ENCODE data around the gene SLC39A12. TPM values are rescaled to one million over a fixed set of nuclear protein-coding genes. Genes with fewer than 3 reads are reported as not detected.
A peak's percentile ranks its signal among the peaks of the same experiment; 100 is the strongest.

The SLC39A12 gene
- polyA plus RNA-seq, 1 experiment = not detected

GRCh38 chr10:17910125-17910789, 41.5 kb upstream of the SLC39A12 start:
- ChIA-PET CTCF (interaction anchor here (0.6 to 1.3 kb wide), 9 partner anchors 24 to 1257 kb away, joined by 3 to 7 read pairs (median 3); no protein-coding TSS in a partner anchor), POLR2A (no interaction called here)

GRCh38 chr10:17912754-17913153, 39.0 kb upstream of the SLC39A12 start:
- DNase-seq (ENCODE audit: low read depth) = no peak
- TF ChIP-seq, protein P1, sequence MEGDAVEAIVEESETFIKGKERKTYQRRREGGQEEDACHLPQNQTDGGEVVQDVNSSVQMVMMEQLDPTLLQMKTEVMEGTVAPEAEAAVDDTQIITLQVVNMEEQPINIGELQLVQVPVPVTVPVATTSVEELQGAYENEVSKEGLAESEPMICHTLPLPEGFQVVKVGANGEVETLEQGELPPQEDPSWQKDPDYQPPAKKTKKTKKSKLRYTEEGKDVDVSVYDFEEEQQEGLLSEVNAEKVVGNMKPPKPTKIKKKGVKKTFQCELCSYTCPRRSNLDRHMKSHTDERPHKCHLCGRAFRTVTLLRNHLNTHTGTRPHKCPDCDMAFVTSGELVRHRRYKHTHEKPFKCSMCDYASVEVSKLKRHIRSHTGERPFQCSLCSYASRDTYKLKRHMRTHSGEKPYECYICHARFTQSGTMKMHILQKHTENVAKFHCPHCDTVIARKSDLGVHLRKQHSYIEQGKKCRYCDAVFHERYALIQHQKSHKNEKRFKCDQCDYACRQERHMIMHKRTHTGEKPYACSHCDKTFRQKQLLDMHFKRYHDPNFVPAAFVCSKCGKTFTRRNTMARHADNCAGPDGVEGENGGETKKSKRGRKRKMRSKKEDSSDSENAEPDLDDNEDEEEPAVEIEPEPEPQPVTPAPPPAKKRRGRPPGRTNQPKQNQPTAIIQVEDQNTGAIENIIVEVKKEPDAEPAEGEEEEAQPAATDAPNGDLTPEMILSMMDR (IDR thresholded peaks at IDR 0.05; ENCODE audit: insufficient read depth, low read depth, low read length) = no peak
- Histone ChIP-seq H3K36me3 (ENCODE audit: control insufficient read depth, insufficient read depth, low read length) (no peaks in the 10 kb centered on the region), H3K27me3 (ENCODE audit: control insufficient read depth, insufficient read depth, low read length) (no peaks in the 10 kb centered on the region), H3K4me3 (ENCODE audit: low read depth, low read length) (no peak overlapping the region)
- ChIA-PET CTCF (interaction anchor here (0.8 to 1.5 kb wide), 2 partner anchors 192 to 304 kb away, joined by 3 to 4 read pairs; no protein-coding TSS in a partner anchor), POLR2A (no interaction called here)

More at GRCh38 chr10:17910125-17910789, 41.5 kb upstream of the SLC39A12 start:
- no peak overlapping the region for H3K4me3 ChIP-seq (ENCODE audit: low read depth, low read length)
- peak; percentile 6 for DNase-seq (ENCODE audit: low read depth)
- TF ChIP-seq, protein P1 (IDR thresholded peaks at IDR 0.05; ENCODE audit: insufficient read depth, low read depth, low read length) = peak; percentile 77
- no peaks in the 10 kb centered on the region for H3K36me3 ChIP-seq (ENCODE audit: control insufficient read depth, insufficient read depth, low read length)
- H3K27me3 ChIP-seq (ENCODE audit: control insufficient read depth, insufficient read depth, low read length) = no peaks in the 10 kb centered on the region

GRCh38 chr10:17913604-17914003, 38.1 kb upstream of the SLC39A12 start:
- Histone ChIP-seq H3K27me3 (ENCODE audit: control insufficient read depth, insufficient read depth, low read length) (no peaks in the 10 kb centered on the region), H3K4me3 (ENCODE audit: low read depth, low read length) (no peak overlapping the region), H3K36me3 (ENCODE audit: control insufficient read depth, insufficient read depth, low read length) (no peaks in the 10 kb centered on the region)
- POLR2A ChIA-PET = no interaction called here
- TF ChIP-seq, protein P1 (IDR thresholded peaks at IDR 0.05; ENCODE audit: insufficient read depth, low read depth, low read length) = no peak
- DNase-seq (ENCODE audit: low read depth) = no peak
- CTCF ChIA-PET = interaction anchor here (1.5 kb wide), 1 partner anchor 303 kb away, joined by 4 read pairs; no protein-coding TSS in a partner anchor

- Histone ChIP-seq H3K36me3 (ENCODE audit: control insufficient read depth, insufficient read depth, low read length) (no peaks in the 10 kb centered on the region), H3K4me3 (ENCODE audit: low read depth, low read length) (no peak overlapping the region), H3K27me3 (ENCODE audit: control insufficient read depth, insufficient read depth, low read length) (no peaks in the 10 kb centered on the region)
- ChIA-PET CTCF (no interaction called here), POLR2A (no interaction called here)
- TF ChIP-seq, protein P1 (IDR thresholded peaks at IDR 0.05; ENCODE audit: insufficient read depth, low read depth, low read length) = no peak
- DNase-seq (ENCODE audit: low read depth) = no peak
Observed at GRCh38 chr10:17914169-17915045, 37.3 kb upstream of the SLC39A12 start.

- no peaks in the 10 kb centered on the region for H3K36me3 ChIP-seq (ENCODE audit: control insufficient read depth, insufficient read depth, low read length)
- no peaks in the 10 kb centered on the region for H3K27me3 ChIP-seq (ENCODE audit: control insufficient read depth, insufficient read depth, low read length)
- ChIA-PET POLR2A (no interaction called here), CTCF (no interaction called here)
- no peak overlapping the region for H3K4me3 ChIP-seq (ENCODE audit: low read depth, low read length)
- TF ChIP-seq, protein P1 (IDR thresholded peaks at IDR 0.05; ENCODE audit: insufficient read depth, low read depth, low read length) = no peak
- no peak for DNase-seq (ENCODE audit: low read depth)
Observed at GRCh38 chr10:17915181-17915580, 36.5 kb upstream of the SLC39A12 start.
